GM19193 (cell line): ENCODE measurements around the gene SLC19A1.

ENCODE experiments used
- POLR2A ChIP-seq: IDR thresholded peaks from 4 replicates; pipeline ENCODE4 v1.6.1; 2011; ENCODE audit not compliant: insufficient read depth, insufficient read length; ENCODE audit errors: extremely low read depth

The SLC19A1 gene

DNA sequence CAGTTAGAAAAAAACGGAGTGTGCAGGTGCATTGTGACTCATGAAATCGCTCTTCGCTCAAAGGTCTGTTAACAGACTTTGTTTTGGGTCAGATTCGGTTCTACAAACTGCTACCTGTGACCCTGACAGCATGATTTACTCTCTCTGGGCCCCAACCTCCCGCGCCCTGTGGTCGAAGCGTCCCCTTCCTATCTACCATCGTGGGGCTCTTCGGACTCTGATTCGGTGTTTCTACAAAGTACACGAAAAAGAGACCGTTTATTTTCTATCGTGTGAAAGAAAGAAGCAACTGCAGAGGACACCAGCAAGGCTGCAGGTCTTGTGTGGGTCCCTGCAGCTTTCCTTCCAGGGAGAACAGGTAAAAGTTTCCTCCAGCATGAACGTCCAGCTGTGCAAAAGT lies 29.4 kb upstream of the SLC19A1 start:
- no peak for TF ChIP-seq POLR2A

DNA sequence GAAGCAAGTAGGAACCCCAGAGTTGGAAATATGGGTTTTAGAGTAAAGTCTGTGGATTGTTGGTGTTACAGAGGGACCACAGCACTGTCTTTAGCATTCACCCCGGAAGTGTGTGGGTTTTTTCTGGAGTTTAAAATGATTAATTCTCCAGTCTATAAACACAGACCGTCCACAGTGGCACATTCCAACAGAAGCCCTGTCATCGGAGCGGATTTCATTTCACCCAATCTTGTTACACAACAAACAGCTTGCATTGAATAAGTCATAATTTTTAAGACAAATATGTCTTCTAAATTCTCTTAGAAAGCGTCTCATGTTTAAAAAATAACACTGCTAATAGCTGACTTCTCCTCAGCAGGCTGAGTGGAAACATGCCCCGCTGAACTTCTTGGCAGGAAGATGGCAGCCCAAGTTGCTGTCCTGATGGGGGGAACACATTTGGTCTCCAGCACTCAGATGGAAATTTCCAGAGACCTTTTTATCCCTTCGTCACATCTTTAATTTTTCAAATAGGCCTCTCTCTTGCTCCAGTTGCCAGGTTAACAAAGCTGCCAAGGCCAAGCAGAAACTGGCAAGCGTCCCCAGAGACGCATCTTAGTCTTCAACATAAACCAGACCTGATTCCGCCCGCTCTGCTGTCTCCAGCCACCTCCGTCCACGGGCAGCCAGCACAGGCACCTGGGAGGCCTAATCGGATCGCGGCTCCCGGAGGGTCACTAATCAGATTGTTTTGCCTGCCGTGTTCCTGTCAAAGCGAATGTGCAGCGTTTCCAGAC lies 28.8 kb upstream of the SLC19A1 start:
- no peak for TF ChIP-seq POLR2A

- no peak for TF ChIP-seq POLR2A
These were observed 27.8 kb upstream of the SLC19A1 start for GRCh38 chr21:45570071-45570470.

DNA sequence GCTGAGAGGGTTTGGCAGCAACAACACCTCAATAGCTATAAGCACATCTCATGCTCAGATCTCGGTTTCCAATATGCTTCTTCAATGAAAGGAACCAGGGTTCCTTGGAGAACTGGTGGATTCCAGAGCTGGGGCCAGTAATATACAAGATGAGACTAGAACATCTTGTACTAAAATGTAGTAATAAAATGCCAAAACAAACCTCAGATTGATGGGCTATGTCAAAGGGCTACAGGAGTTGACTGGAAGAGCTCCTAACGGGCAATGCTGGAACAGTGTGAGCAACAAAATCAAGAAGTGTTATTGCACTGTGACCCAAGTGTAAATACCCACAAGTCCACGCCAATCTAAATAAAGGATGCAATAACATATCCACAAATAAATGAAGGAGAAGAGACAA lies 26.1 kb upstream of the SLC19A1 start:
- TF ChIP-seq POLR2A, result no peak

GRCh38 chr21:45562965-45563364 lies 20.7 kb upstream of the SLC19A1 start:
- TF ChIP-seq POLR2A, result no peak

DNA sequence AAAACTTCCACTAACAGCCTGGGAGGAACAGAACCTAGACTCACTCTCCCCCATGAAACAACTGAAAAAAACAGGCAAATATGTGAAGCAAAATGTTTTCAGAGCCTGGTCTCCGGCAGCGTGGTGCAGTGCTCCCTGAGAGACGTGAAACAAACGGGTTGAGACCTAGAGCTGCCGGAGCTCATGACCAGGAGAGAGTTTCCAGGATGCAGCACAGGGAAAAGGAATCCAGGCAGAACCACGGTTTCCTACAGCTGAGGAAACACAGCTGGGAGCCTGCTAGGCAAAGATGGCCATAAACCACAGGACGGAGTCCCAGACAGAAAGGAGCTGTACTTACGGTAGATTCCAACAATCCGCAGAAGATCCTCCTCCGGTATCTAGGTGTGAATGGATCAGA lies 20.2 kb upstream of the SLC19A1 start:
- TF ChIP-seq POLR2A, result no peak

- TF ChIP-seq POLR2A, result no peak
These were observed 18.1 kb upstream of the SLC19A1 start for GRCh38 chr21:45560106-45561021.

DNA sequence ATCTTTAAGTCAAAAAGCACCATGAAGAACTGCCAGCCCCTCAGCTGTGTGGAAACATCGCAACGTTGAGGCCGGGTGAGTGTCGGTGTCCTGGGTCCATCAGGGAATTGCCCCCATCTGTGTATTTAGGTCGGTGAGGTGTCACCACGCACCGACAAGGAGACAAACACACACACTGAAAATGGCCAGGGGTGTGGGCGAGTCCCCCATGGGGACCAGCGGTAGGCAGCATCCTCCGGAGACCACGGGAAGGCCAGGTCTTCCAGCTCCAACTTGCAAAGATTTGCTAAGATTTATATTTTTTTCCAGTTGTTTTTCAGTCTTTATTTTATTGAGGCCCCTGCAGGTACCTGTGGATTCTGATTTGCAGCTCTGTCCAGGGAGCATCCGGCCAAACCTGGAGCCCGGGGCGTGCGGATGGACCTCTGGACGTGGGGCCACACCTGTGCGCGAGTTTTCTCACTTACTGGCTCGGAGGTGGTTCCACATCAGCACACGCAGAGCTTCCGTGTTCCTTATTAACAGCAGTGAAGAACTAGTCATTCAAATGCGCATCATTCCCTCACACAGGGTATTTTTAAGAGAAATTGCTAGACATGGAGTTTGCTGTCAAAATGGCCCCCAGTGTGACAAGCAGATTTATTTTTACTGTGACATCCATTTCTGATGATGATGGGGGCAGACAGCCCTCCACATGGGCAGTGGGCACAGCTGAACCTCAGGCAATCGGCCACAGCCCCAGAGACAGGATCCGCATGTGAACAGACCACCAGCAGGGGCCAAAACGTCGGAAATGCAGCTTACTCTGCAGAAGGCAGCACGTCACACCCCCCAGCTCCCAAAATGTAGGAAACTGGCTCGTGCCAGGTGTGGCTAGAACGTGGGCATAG lies 17.2 kb upstream of the SLC19A1 start:
- no peak for TF ChIP-seq POLR2A

DNA sequence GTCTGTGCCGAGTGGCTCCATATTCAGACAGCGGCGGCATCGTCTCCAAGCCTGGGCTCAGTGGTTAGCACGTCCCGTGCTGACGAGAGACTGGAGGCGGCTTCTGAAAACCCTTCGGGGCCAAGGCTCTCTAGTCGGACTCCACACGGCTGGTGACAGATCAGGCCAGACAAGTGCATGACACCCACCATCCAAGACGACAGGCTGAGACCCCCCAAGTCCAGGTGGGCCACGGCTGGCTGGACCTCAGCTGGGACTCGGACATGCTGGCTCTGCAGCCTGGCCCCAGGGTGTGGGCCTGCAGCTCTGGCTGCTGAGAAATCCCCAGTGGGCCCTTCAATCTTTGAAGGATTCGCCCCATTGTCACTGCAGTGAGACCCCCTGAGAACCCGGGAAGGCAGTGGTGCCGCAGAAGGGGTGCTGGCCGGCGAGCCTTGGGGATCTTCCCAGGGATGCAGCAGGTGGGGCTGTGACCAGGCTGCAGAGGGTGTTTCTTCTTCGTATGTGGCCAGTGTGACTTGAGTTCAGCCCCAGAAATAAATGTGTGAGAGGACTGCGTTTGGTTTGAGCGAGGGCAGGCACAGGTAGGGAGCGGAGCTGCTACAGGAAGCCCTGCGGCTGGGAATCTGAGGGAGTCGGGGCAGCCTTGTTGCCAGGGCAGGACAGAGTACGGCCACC lies 15.9 kb upstream of the SLC19A1 start:
- no peak for TF ChIP-seq POLR2A

DNA sequence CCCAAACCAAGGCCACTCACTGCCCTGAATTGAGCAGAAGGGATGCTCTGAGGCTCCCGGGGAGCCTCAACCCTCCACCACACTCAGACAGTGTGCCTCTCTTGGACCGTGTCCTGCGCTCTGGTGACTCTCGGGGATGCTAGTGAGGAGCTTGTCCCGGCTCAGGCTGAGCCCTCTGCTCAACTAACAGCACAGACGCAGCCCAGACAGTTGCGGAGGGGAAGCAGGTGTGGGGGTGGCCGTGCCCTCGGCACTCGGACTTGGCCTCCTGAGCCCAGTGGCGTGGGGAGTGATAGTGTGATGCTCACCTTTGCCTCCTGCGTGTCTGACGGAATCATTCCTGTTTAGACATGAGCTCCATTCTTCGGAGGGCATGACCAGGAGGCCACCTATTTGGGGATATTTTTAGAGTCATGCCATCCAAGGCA lies 15.4 kb upstream of the SLC19A1 start:
- TF ChIP-seq POLR2A, result no peak

DNA sequence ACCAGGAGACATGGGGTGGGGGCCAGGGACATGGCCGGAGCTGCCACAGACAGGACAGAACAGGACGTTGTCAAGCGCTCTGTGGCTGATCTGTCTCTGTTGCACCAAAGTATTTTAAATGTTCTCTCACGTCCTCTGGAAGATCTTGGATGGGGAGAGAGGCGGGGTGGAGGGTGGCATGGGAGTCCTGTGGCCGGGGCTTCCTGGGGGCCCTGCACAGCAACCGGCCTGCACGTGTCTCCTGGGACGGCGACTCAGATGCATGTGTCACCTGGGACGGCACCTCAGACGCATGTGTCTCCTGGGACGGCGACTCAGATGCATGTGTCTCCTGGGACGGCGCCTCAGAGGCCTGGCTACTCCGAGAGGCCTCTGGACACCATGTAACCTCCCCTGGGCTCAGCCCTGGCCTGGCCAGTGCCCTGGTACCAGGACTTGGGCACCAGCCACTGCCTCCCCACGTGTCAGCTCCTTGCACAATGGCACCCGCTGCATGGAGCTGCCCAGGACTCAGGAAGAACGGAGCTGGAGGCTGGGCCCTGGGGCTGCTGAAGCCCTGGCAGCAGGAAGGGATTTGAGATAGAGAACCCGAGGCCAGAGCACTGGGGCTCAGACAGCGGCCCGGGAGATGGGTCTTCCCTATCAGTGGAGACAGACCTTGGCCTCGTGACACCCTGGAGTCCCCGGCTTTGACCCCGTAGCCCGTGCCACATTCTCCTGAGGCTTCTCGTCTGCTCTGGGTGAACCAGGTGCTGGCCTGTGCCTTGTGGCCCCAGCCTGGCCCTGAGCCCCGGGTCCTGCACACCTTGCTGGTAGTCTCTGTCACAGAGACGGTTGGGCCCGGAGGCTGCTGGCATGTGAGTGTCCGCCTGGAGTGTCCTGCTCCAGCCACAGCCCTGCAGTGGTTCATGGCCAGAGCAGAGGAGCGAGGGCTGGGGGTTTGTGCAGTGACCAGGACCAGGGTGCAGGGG lies 14.7 kb upstream of the SLC19A1 start:
- no peak for TF ChIP-seq POLR2A

- no peak for TF ChIP-seq POLR2A
These were observed 14.0 kb upstream of the SLC19A1 start for GRCh38 chr21:45556302-45556644.

GRCh38 chr21:45555557-45556301 lies 13.5 kb upstream of the SLC19A1 start:
- no peak for TF ChIP-seq POLR2A
